Measurements from ENCODE around the gene SKIC8. TPM values are rescaled to one million over a fixed set of nuclear protein-coding genes. Genes with fewer than 3 reads are reported as not detected.
A peak's percentile ranks its signal among the peaks of the same experiment; 100 is the strongest.

The SKIC8 gene
- 50.5 TPM for polyA plus RNA-seq (2013, experiment 1 of 2)
- 52.4 TPM for polyA plus RNA-seq (2013, experiment 2 of 2)

GRCh38 chr15:78299101-78299930 is at the start of gene SKIC8:
Gene SKIC8, minus strand, starts transcription at chr15:78299609. Its CDS starts 3,923 bp downstream, at chr15:78295686.
- peaks cover 12% of the 10 kb centered on the region for H3K36me3 ChIP-seq (ENCODE audit: control insufficient read depth, insufficient read depth, low read length)
- peak within 1 kb of the TSS; percentile 97 for H3K4me3 ChIP-seq (ENCODE audit: extremely low read depth, insufficient read depth, low read length, poor library complexity, severe bottlenecking)
- H3K9me3 ChIP-seq (ENCODE audit: control insufficient read depth, low read length), result no peaks in the 10 kb centered on the region
- 0 to 1% methylated on average over 38 to 39 of the region's 55 CpGs for WGBS, 2 experiments (ENCODE audit: insufficient coverage in 2 of 2)
- peaks cover 16% of the 10 kb centered on the region for H3K4me1 ChIP-seq (ENCODE audit: control insufficient read depth, insufficient read depth, low read length, poor library complexity, severe bottlenecking)
- H3K27ac ChIP-seq (ENCODE audit: low read depth, low read length, severe bottlenecking), result peak within 1 kb of the TSS; percentile 87

DNA sequence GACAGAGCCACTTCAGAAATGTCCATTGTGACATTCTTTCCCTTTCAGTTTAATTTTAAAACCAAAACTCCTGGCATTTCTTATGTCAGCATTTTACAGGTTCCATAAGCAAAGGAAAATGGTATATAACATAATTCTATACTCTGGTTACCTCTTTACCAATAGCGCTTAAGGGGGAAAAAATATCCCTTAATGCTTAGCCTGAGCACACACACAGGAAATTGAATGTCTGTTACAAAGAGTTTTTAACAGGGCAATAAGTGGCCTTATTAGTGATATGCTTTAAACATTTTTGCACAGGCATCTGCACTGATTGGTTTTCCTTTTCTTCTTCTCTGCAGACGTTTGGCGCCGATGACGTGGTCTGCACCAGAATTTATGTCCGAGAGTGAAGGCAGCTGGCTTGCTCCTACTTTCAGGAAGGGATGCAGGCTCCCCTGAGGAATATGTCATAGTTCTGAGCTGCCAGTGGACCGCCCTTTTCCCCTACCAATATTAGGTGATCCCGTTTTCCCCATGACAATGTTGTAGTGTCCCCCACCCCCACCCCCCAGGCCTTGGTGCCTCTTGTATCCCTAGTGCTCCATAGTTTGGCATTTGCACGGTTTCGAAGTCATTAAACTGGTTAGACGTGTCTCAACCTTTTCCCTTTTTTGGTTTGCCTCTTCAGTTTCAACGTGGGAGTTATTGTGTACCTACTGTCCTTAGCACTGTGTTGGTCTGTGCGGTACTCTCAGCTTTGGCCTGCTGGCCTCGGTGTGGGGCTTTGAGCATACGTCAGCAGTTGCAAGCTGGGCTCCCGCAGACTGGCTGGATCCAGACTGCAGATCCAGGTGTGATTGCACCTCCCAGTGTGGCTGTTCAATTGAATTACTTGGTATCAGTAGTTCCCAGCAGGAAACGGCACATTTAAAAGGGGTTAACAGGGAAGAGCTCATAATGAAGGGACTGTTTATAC is 48.5 kb upstream of the SKIC8 start:
- 77 to 87% methylated on average over 8 to 12 of the region's 17 CpGs for WGBS, 2 experiments (ENCODE audit: insufficient coverage in 2 of 2)
- Histone ChIP-seq H3K4me3 (ENCODE audit: extremely low read depth, insufficient read depth, low read length, poor library complexity, severe bottlenecking) (no peak overlapping the region), H3K36me3 (ENCODE audit: control insufficient read depth, insufficient read depth, low read length) (no peaks in the 10 kb centered on the region), H3K27ac (ENCODE audit: low read depth, low read length, severe bottlenecking) (no peak overlapping the region), H3K9me3 (ENCODE audit: control insufficient read depth, low read length) (no peaks in the 10 kb centered on the region), H3K4me1 (ENCODE audit: control insufficient read depth, insufficient read depth, low read length, poor library complexity, severe bottlenecking) (peaks cover 2% of the 10 kb centered on the region)

DNA sequence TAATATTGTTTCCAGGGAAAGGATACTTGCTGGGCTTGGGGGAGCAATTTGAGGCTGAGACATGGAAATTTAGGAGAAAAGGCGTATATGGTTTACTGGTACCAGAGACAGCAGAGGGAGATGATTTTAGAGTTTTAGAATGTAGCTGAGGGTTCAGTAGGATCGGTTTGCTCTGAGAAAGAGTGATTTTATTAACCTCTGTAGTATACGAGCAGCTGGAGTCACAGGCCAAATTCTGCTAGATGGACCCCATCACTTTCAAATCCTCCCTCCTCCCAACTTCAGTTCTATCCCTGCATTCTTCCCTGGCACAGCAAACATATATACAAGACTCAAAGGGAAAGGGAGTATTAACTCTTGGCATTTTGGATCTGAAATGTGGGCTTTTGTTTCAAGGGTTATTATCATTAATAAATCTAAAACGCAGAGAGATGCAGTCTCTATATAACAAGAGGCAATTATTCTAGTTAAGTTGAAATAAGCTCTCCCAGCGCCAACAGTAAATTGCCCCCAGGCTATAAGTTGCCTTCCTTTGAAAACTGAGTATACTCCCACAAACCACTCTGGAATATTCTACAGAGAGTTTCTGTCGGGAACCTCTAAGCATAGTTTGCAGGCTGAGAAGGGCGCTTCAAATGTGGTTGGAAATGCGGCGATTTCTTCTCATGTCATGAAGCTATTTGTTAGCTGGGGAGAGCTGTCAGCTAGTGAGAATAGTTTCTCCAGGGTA is 46.2 kb upstream of the SKIC8 start:
- Histone ChIP-seq H3K9me3 (ENCODE audit: control insufficient read depth, low read length) (no peaks in the 10 kb centered on the region), H3K36me3 (ENCODE audit: control insufficient read depth, insufficient read depth, low read length) (no peaks in the 10 kb centered on the region), H3K27ac (ENCODE audit: low read depth, low read length, severe bottlenecking) (no peak overlapping the region), H3K4me1 (ENCODE audit: control insufficient read depth, insufficient read depth, low read length, poor library complexity, severe bottlenecking) (peaks cover 8% of the 10 kb centered on the region), H3K4me3 (ENCODE audit: extremely low read depth, insufficient read depth, low read length, poor library complexity, severe bottlenecking) (no peak overlapping the region)
- 88 to 89% methylated on average over 5 to 7 of the region's 9 CpGs for WGBS, 2 experiments (ENCODE audit: insufficient coverage in 2 of 2)

DNA sequence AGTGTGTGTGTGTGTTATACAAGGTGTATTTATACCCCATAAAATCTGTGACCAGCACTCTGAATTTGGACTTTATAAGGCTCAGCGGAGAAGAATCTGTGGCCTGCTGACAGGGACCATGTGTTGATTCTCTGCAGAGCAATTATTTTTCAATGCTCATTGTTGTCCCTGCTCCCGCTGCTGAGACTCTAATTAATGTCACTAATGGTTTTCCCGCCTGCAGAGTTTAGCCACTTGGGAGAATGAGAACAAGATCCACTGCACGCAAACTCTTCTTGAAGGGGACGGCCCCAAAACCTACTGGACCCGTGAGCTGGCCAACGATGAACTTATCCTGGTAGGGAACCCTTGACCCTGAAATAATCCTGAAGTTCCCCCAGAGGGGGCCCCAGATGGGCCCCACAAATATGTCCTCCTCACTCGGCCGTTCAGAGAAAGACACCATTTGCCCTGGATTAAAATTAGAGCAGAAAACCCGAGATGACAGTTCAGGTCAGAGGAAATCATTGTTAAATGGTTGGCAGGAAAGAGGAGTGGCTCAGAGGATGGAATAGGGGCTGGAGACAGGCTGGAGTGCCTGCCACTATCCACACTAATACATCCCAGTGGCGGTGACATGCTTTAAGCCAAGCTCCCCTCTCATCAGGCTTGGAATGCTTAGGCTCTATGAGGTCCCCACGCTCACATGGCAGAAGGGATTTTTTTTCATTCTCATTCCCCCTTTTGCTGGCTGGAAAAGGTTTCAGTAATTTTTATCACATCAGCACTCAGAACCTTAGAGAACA is 44.1 kb upstream of the SKIC8 start:
- Histone ChIP-seq H3K27ac (ENCODE audit: low read depth, low read length, severe bottlenecking) (no peak overlapping the region), H3K36me3 (ENCODE audit: control insufficient read depth, insufficient read depth, low read length) (no peaks in the 10 kb centered on the region), H3K9me3 (ENCODE audit: control insufficient read depth, low read length) (no peaks in the 10 kb centered on the region), H3K4me3 (ENCODE audit: extremely low read depth, insufficient read depth, low read length, poor library complexity, severe bottlenecking) (no peak overlapping the region), H3K4me1 (ENCODE audit: control insufficient read depth, insufficient read depth, low read length, poor library complexity, severe bottlenecking) (peaks cover 8% of the 10 kb centered on the region)
- 86 to 88% methylated on average over 10 to 11 of the region's 12 CpGs for WGBS, 2 experiments (ENCODE audit: insufficient coverage in 2 of 2)

DNA sequence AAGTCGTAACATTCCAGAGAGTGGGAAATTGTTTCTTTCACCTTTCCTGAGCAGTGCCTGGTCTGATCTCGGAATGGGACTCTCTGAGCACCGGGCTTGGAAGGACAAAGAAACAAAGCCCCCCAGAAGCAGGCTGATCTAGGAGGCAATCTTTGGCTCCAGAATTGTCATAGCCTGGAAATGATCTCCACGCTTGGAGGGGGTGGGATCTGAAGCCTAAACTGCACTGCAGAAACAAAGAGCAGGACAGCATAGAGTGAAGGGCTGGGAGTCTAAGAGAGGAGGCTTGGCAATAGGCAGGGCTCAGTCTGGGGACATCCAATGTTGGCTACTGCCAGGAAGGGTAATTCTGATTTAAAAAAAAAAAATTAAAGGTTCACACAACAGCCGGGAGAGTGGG is 42.6 kb upstream of the SKIC8 start:
- H3K36me3 ChIP-seq (ENCODE audit: control insufficient read depth, insufficient read depth, low read length), result no peaks in the 10 kb centered on the region
- 56 to 65% methylated on average over 3 to 4 of the region's 5 CpGs for WGBS, 2 experiments (ENCODE audit: insufficient coverage in 2 of 2)
- no peaks in the 10 kb centered on the region for H3K9me3 ChIP-seq (ENCODE audit: control insufficient read depth, low read length)
- no peak overlapping the region for H3K4me3 ChIP-seq (ENCODE audit: extremely low read depth, insufficient read depth, low read length, poor library complexity, severe bottlenecking)
- peaks cover 8% of the 10 kb centered on the region for H3K4me1 ChIP-seq (ENCODE audit: control insufficient read depth, insufficient read depth, low read length, poor library complexity, severe bottlenecking)
- no peak overlapping the region for H3K27ac ChIP-seq (ENCODE audit: low read depth, low read length, severe bottlenecking)

DNA sequence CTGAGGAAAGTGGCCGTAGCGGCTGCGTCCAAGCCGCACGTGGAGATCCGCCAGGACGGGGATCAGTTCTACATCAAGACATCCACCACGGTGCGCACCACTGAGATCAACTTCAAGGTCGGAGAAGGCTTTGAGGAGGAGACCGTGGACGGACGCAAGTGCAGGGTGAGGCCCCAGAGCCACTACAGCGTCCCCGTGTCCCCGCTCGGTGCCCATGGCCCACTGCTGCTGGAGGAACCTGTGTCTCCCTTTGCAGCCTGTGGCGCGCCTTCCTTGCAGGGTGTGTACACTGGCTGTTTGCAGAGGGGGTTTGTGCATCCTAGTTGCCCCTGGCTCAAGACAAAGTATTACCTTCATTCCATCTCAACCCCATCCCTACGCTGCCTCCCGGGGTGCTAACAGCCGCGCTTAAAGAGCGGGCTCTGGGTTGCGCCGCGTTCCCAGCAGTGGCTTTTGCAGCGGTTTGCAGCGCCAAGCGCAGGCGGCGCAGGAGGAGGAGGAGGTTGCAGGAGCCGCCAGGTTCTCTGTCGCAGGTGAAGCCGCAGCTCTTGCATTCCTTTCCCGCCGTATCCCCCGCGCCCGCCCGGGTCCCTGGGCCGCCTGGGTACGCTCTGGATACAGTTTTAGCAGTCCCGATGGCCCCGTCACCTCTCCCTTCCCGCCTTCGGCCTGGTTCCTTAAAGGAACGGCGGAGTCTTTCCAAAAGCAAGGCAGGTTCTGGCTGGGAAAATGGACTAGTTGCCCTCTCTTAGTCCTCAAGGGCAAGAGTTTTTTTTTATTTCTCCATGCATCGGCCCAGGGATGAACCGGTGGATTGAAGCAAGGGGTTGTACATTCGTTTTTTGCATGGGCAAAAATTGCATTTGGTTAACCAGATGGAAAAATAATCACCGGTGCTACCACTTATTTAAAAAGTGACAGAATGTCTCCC is 41.9 kb upstream of the SKIC8 start:
- Histone ChIP-seq H3K9me3 (ENCODE audit: control insufficient read depth, low read length) (no peaks in the 10 kb centered on the region), H3K4me1 (ENCODE audit: control insufficient read depth, insufficient read depth, low read length, poor library complexity, severe bottlenecking) (peaks cover 8% of the 10 kb centered on the region), H3K36me3 (ENCODE audit: control insufficient read depth, insufficient read depth, low read length) (no peaks in the 10 kb centered on the region), H3K27ac (ENCODE audit: low read depth, low read length, severe bottlenecking) (no peak overlapping the region), H3K4me3 (ENCODE audit: extremely low read depth, insufficient read depth, low read length, poor library complexity, severe bottlenecking) (peak overlapping the region; percentile 40)
- 5 to 6% methylated on average over 32 to 39 of the region's 53 CpGs for WGBS, 2 experiments (ENCODE audit: insufficient coverage in 2 of 2)

DNA sequence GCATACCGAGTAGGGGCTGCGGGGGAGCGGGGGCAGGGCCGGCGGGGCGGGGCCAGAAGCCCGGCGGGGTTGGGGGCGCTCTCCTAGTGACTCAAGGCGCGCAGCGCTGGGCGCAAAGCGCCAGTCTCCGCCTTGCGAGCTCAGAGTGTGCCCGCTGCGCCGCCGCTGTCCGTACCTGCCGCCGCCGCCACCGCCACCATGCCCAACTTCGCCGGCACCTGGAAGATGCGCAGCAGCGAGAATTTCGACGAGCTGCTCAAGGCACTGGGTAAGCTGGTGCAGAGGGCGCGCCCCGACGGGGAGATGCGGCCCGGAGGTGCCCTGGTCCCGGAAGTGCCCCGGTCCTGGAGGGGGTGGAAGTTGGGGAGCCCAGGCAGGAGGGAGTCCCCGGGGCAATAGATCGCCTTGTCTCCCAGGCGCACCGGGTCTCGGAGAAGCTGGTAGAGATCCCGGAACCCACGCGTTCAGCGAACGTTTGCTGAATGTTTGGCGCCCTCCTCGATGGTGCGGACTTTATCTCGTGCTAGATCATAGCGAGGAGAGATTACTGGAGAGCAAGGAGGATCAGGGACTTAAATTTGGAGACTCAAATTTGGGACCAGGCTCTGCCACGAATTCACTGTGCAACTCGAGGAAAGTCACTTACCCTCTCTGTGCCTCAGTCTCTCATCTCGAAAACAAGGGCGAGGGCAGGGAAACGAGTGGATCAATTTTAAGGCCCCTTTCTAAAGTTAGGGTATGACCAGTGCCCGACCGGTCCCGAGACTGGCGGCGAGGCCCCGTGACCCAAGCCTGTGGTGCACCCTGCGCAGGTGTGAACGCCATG is 41.0 kb upstream of the SKIC8 start, which contains the start of gene CRABP1:
Gene CRABP1, plus strand, starts transcription at position 123 of the 826 bp plus-strand sequence. Its CDS starts 76 bp downstream, at position 199.
- Histone ChIP-seq H3K27ac (ENCODE audit: low read depth, low read length, severe bottlenecking) (no peak within 1 kb of the TSS), H3K4me3 (ENCODE audit: extremely low read depth, insufficient read depth, low read length, poor library complexity, severe bottlenecking) (peak within 1 kb of the TSS; percentile 40), H3K4me1 (ENCODE audit: control insufficient read depth, insufficient read depth, low read length, poor library complexity, severe bottlenecking) (peaks cover 8% of the 10 kb centered on the region), H3K36me3 (ENCODE audit: control insufficient read depth, insufficient read depth, low read length) (no peaks in the 10 kb centered on the region), H3K9me3 (ENCODE audit: control insufficient read depth, low read length) (no peaks in the 10 kb centered on the region)
- WGBS, 2 experiments (ENCODE audit: insufficient coverage in 2 of 2), result 1% methylated on average over 47 to 57 of the region's 67 CpGs

GRCh38 chr15:78339559-78339958 is 40.1 kb upstream of the SKIC8 start:
- 53 to 57% methylated on average over 5 to 8 of the region's 17 CpGs for WGBS, 2 experiments (ENCODE audit: insufficient coverage in 2 of 2)
- Histone ChIP-seq H3K4me1 (ENCODE audit: control insufficient read depth, insufficient read depth, low read length, poor library complexity, severe bottlenecking) (peaks cover 8% of the 10 kb centered on the region), H3K4me3 (ENCODE audit: extremely low read depth, insufficient read depth, low read length, poor library complexity, severe bottlenecking) (no peak overlapping the region), H3K9me3 (ENCODE audit: control insufficient read depth, low read length) (no peaks in the 10 kb centered on the region), H3K27ac (ENCODE audit: low read depth, low read length, severe bottlenecking) (no peak overlapping the region), H3K36me3 (ENCODE audit: control insufficient read depth, insufficient read depth, low read length) (no peaks in the 10 kb centered on the region)
